ENCODE results near the gene MYO9B. TPM values are rescaled to one million over a fixed set of nuclear protein-coding genes. Genes with fewer than 3 reads are reported as not detected.
"Not testable (repeated sequence)": the region's sequence is repeated elsewhere in the genome, so short reads cannot be mapped to it uniquely, and the experiment has no call there.

The MYO9B gene
- total RNA-seq, 1 donor from 2014 or later = 15.5 TPM

GRCh38 chr19:17159466-17160393 lies 84.2 kb downstream of the MYO9B start:
- DNase-seq (ENCODE audit: low read depth) (no peak), FAIRE-seq (no peak)
- no peaks in the 10 kb centered on the region for H3K27me3 ChIP-seq (ENCODE audit: control insufficient read depth, insufficient read depth, low read length)
- no peak for TF ChIP-seq CTCF (IDR thresholded peaks at IDR 0.05; ENCODE audit: insufficient read depth, low read length, severe bottlenecking)
- no peak overlapping the region for H3K4me3 ChIP-seq (ENCODE audit: low read depth, low read length)
- H3K36me3 ChIP-seq (ENCODE audit: control insufficient read depth, insufficient read depth, low read length) = peaks cover 23% of the 10 kb centered on the region

GRCh38 chr19:17160908-17161307 lies 85.3 kb downstream of the MYO9B start:
- FAIRE-seq (no peak), DNase-seq (ENCODE audit: low read depth) (no peak)
- H3K36me3 ChIP-seq (ENCODE audit: control insufficient read depth, insufficient read depth, low read length) = peaks cover 23% of the 10 kb centered on the region
- H3K4me3 ChIP-seq (ENCODE audit: low read depth, low read length) = no peak overlapping the region
- no peak for TF ChIP-seq CTCF (IDR thresholded peaks at IDR 0.05; ENCODE audit: insufficient read depth, low read length, severe bottlenecking)
- H3K27me3 ChIP-seq (ENCODE audit: control insufficient read depth, insufficient read depth, low read length) = no peaks in the 10 kb centered on the region

GRCh38 chr19:17162131-17162530 lies 86.6 kb downstream of the MYO9B start:
- peaks cover 20% of the 10 kb centered on the region for H3K36me3 ChIP-seq (ENCODE audit: control insufficient read depth, insufficient read depth, low read length)

GRCh38 chr19:17162580-17162979 lies 87.0 kb downstream of the MYO9B start:
- Histone ChIP-seq H3K4me3 (ENCODE audit: low read depth, low read length) (no peak overlapping the region), H3K27me3 (ENCODE audit: control insufficient read depth, insufficient read depth, low read length) (no peaks in the 10 kb centered on the region), H3K36me3 (ENCODE audit: control insufficient read depth, insufficient read depth, low read length) (peaks cover 20% of the 10 kb centered on the region)
- no peak for TF ChIP-seq CTCF (IDR thresholded peaks at IDR 0.05; ENCODE audit: insufficient read depth, low read length, severe bottlenecking)
- FAIRE-seq (no peak), DNase-seq (ENCODE audit: low read depth) (no peak)

More at GRCh38 chr19:17162131-17162530, 86.6 kb downstream of the MYO9B start:
- not testable (repeated sequence) for H3K4me3 ChIP-seq (ENCODE audit: low read depth, low read length); DNase-seq (ENCODE audit: low read depth); H3K27me3 ChIP-seq (ENCODE audit: control insufficient read depth, insufficient read depth, low read length); FAIRE-seq

GRCh38 chr19:17163652-17164051 lies 88.1 kb downstream of the MYO9B start:
- Histone ChIP-seq H3K36me3 (ENCODE audit: control insufficient read depth, insufficient read depth, low read length) (peaks cover 21% of the 10 kb centered on the region), H3K27me3 (ENCODE audit: control insufficient read depth, insufficient read depth, low read length) (no peaks in the 10 kb centered on the region), H3K4me3 (ENCODE audit: low read depth, low read length) (no peak overlapping the region)
- TF ChIP-seq CTCF (IDR thresholded peaks at IDR 0.05; ENCODE audit: insufficient read depth, low read length, severe bottlenecking) = no peak
- DNase-seq (ENCODE audit: low read depth) = no peak
- FAIRE-seq = no peak

GRCh38 chr19:17164639-17165038 lies 89.1 kb downstream of the MYO9B start:
- FAIRE-seq (no peak), DNase-seq (ENCODE audit: low read depth) (no peak)
- Histone ChIP-seq H3K27me3 (ENCODE audit: control insufficient read depth, insufficient read depth, low read length) (no peaks in the 10 kb centered on the region), H3K4me3 (ENCODE audit: low read depth, low read length) (no peak overlapping the region), H3K36me3 (ENCODE audit: control insufficient read depth, insufficient read depth, low read length) (peaks cover 19% of the 10 kb centered on the region)
- no peak for TF ChIP-seq CTCF (IDR thresholded peaks at IDR 0.05; ENCODE audit: insufficient read depth, low read length, severe bottlenecking)
